Mesothelial cell of epicardium (in vitro differentiated cells): Measurements from ENCODE around the gene IFFO2. TPM values are rescaled to one million over a fixed set of nuclear protein-coding genes. Genes with fewer than 3 reads are reported as not detected.
A peak's percentile ranks its signal among the peaks of the same experiment; 100 is the strongest.

Experiments
- DNase-seq, 2 experiments: peaks; one replicate each; pipeline ENCODE4 v3.0.0; 2021; ENCODE audit warnings: low spot score in 2 of 2; ENCODE audit not compliant: unreplicated experiment in 2 of 2
- H3K27ac Mint-ChIP-seq: 2 replicates; pipeline ENCODE4 v1.8.0; 2021; ENCODE audit warnings: mixed read lengths
- H3K27me3 Mint-ChIP-seq: 2 replicates; pipeline ENCODE4 v1.8.0; 2021; ENCODE audit warnings: low read depth, mixed read lengths
- H3K36me3 Mint-ChIP-seq: 2 replicates; pipeline ENCODE4 v1.8.0; 2021; ENCODE audit warnings: mixed read lengths
- H3K4me1 Mint-ChIP-seq: 2 replicates; pipeline ENCODE4 v1.8.0; 2021; ENCODE audit warnings: mixed read lengths
- H3K4me3 Mint-ChIP-seq: 2 replicates; pipeline ENCODE4 v1.8.0; 2021; ENCODE audit warnings: mild to moderate bottlenecking, moderate library complexity, mixed read lengths
- H3K9me3 Mint-ChIP-seq: 2 replicates; pipeline ENCODE4 v1.8.0; 2021; ENCODE audit warnings: mixed read lengths
- total RNA-seq: library from RNA; stranded (reverse); gene quantifications from 3 replicates; pipeline ENCODE4 v1.2.1, GENCODE V29; 2021
- TF ChIP-seq, protein P1 (sequence below): fragments of 200-600 bp; sonication (generic); IDR thresholded peaks from one replicate; pipeline ENCODE4 v1.5.0; 2021; ENCODE audit warnings: antibody characterized with exemption; ENCODE audit not compliant: unreplicated experiment

IFFO2 gene
- total RNA-seq, 1 donor from 2014 or later, result 9.1 TPM

DNA sequence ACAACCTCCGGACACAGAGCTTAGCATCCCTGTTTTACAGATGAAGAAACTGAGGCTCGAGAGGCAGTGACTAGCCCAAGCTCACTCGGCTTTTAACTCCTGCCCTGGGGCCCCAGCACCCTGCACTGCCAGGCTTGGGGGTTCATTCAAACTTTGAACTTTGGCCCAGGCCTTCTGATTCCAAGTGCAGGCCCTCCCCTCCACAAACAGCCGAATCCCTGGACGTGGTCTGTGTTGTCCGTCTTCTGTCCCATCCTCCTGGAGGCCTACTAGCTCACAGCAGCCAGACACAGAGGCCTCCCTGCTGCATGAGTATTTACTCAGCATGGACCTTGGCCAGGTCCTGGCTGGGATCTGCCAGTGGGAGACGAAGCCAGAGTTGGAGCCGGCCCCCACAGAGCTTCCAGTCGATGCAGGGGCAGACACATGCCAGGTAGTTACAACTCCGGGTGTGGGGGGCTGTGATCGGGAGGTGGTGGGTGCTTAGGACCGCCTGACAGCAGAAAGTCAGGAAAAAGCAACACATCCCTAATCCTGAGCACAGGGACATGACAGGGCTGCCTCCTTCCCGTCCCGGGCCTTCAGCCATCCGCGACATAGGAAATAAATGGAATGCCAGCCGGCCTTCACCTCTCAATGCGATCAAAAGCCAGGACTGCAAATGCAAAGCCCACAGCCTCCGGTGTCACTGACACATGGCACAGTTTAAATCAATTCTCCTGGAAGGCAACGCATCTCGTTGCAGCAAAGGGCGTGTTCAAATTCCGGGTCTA, 7.4 kb downstream of the IFFO2 start:
- H3K4me3 Mint-ChIP-seq, result no peak overlapping the region
- TF ChIP-seq, protein P1, sequence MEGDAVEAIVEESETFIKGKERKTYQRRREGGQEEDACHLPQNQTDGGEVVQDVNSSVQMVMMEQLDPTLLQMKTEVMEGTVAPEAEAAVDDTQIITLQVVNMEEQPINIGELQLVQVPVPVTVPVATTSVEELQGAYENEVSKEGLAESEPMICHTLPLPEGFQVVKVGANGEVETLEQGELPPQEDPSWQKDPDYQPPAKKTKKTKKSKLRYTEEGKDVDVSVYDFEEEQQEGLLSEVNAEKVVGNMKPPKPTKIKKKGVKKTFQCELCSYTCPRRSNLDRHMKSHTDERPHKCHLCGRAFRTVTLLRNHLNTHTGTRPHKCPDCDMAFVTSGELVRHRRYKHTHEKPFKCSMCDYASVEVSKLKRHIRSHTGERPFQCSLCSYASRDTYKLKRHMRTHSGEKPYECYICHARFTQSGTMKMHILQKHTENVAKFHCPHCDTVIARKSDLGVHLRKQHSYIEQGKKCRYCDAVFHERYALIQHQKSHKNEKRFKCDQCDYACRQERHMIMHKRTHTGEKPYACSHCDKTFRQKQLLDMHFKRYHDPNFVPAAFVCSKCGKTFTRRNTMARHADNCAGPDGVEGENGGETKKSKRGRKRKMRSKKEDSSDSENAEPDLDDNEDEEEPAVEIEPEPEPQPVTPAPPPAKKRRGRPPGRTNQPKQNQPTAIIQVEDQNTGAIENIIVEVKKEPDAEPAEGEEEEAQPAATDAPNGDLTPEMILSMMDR, result no peak
- no peaks in the 10 kb centered on the region for H3K9me3 Mint-ChIP-seq
- peak overlapping the region; percentile 72 for H3K27ac Mint-ChIP-seq
- H3K4me1 Mint-ChIP-seq, result peaks cover 53% of the 10 kb centered on the region
- DNase-seq, result no peak
- peaks cover 8% of the 10 kb centered on the region for H3K27me3 Mint-ChIP-seq
- H3K36me3 Mint-ChIP-seq, result no peaks in the 10 kb centered on the region

GRCh38 chr1:18948048-18948912, 8.2 kb downstream of the IFFO2 start:
- Mint-ChIP-seq H3K4me1 (peaks cover 53% of the 10 kb centered on the region), H3K27ac (peak overlapping the region; percentile 72), H3K36me3 (no peaks in the 10 kb centered on the region), H3K4me3 (no peak overlapping the region), H3K9me3 (no peaks in the 10 kb centered on the region), H3K27me3 (peaks cover 3% of the 10 kb centered on the region)
- TF ChIP-seq, protein P1, result no peak
- DNase-seq, result no peak

GRCh38 chr1:18947570-18947969, 8.9 kb downstream of the IFFO2 start:
- Mint-ChIP-seq H3K27me3 (peaks cover 1% of the 10 kb centered on the region), H3K36me3 (no peaks in the 10 kb centered on the region), H3K4me1 (peaks cover 53% of the 10 kb centered on the region), H3K4me3 (no peak overlapping the region), H3K27ac (no peak overlapping the region), H3K9me3 (no peaks in the 10 kb centered on the region)
- TF ChIP-seq, protein P1, result no peak
- DNase-seq, result no peak

- H3K4me1 Mint-ChIP-seq, result peaks cover 59% of the 10 kb centered on the region
- H3K27ac Mint-ChIP-seq, result no peak overlapping the region
- H3K4me3 Mint-ChIP-seq, result no peak overlapping the region
- no peaks in the 10 kb centered on the region for H3K27me3 Mint-ChIP-seq
- H3K36me3 Mint-ChIP-seq, result no peaks in the 10 kb centered on the region
- DNase-seq, result no peak
- TF ChIP-seq, protein P1, result no peak
- H3K9me3 Mint-ChIP-seq, result no peaks in the 10 kb centered on the region
Observed at GRCh38 chr1:18946550-18947381, 9.7 kb downstream of the IFFO2 start.

GRCh38 chr1:18945401-18945849, 11.1 kb downstream of the IFFO2 start:
- peaks cover 71% of the 10 kb centered on the region for H3K4me1 Mint-ChIP-seq
- H3K4me3 Mint-ChIP-seq, result peak overlapping the region; percentile 13
- peak overlapping the region; percentile 82 for H3K27ac Mint-ChIP-seq
- H3K9me3 Mint-ChIP-seq, result no peaks in the 10 kb centered on the region
- no peaks in the 10 kb centered on the region for H3K36me3 Mint-ChIP-seq
- TF ChIP-seq, protein P1, result no peak
- H3K27me3 Mint-ChIP-seq, result no peaks in the 10 kb centered on the region
- peak; percentile 57 to 74 for DNase-seq
